ENCODE data around the gene KLF16.

DNA sequence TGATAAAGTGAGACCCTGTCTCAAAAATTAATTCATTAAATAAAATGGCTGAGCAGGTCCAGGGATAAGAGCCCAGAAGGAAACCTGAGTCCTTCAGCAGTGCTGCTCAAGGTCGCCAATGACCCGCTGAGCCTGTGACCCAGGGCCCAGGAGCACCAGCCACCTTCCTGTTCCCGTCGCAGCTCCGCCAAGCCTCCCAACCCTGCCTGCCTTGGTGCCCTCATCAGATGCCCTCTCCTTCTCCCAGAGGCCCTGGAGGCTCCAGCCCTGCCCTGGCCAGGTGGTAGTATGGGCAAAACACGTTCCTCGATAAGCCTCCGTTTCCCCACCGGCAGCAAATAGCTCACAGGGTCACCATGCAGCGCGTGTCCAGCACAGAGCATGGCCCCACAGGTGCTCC lies 17.7 kb downstream of the KLF16 start:
- no peak for TF ChIP-seq POLR2A (IDR thresholded peaks at IDR 0.05)
- no peak for TF ChIP-seq CTCF (IDR thresholded peaks at IDR 0.05)

Data from testis (tissue), 2 donors.